IPS-NIHi11 (cell line): ENCODE measurements around the gene CIBAR2.
A peak's percentile ranks its signal among the peaks of the same experiment; 100 is the strongest.

Experiments used
- DNase-seq: peaks from one replicate; pipeline ENCODE4 v3.0.0; 2012; ENCODE audit warnings: mixed read lengths, low spot score

The CIBAR2 gene

GRCh38 chr16:85144026-85144915 is 32.0 kb upstream of the CIBAR2 start:
- no peak for DNase-seq

DNA sequence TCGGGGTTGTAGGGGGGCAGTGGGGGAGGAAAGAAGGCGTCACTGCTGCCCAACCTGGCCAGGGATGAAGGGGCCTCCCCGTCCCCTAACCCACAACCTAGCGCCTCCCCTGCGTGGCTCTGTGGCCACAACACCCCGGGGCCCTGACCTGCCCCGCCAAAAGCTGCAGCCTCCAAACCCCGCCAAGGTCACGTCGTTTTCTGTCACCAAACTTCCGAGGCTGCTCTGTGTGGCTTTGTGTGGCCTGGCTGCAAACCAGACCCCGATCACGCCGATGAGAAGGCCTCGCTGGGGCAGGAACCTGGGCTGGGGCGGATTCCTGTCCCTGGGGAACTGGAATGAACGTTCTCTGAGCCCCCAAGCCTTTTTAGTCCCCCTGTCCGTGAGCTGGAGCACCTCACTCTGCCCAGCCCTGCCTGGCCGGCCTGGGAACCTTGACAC is 30.5 kb upstream of the CIBAR2 start:
- DNase-seq, result no peak

- DNase-seq, result no peak
Measured at GRCh38 chr16:85142129-85142513, 29.8 kb upstream of the CIBAR2 start.

DNA sequence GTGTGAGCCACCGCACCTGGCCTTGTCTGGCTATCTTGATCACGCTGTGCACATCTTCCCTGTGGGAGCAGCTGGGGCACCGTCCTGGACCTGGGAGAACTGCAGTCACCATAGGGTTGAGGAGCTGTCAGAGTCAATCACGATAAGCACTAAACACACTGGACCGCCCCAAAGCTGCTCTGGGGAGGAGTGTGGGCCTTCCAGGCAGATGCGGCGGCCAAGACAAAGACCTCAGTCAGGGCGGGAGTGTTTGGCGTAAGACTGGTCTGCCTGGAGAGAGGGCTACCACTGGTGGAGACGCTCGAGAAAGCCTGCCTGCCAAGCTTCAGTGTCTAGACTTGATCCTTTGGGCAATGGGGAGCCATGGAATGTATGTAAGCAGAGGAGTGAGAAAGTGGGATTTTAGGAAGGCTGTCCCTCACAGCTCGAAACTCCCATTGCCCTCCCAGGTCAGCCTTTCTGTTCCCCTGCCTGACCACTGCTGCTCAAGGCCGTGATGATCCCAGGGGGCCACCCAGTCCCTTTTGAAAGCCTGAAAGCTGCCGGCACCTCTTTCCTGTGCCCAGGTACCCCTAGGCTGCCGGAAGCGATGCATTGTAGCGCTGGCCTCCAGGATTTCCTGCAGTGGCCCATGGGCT is 29.3 kb upstream of the CIBAR2 start:
- no peak for DNase-seq

DNA sequence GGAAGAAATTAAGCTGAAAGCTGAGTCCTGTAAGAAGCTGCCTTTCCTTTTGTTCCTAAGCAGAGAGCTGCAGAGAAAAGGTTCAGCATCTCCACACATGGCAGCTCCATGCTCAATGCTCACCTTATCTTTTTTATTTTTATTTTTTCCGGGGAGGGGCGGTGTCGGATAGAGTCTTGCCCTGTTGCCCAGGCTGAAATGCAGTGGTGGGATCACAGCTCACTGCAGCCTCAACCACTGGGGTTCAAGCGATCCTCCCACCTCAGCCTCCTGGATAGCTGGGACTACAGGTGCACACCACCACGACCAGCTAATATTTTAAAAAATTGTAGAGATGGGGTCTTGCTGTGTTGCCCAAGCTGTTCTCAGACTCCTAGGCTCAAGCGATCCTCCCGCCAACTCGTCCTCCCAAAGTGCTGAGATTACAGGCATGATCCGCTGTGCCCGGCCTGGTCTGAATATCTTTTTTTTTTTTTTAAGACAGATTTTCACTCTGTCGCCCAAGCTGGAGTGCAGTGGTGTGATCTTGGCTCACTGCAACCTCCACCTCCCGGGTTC is 28.3 kb upstream of the CIBAR2 start:
- DNase-seq, result no peak

DNA sequence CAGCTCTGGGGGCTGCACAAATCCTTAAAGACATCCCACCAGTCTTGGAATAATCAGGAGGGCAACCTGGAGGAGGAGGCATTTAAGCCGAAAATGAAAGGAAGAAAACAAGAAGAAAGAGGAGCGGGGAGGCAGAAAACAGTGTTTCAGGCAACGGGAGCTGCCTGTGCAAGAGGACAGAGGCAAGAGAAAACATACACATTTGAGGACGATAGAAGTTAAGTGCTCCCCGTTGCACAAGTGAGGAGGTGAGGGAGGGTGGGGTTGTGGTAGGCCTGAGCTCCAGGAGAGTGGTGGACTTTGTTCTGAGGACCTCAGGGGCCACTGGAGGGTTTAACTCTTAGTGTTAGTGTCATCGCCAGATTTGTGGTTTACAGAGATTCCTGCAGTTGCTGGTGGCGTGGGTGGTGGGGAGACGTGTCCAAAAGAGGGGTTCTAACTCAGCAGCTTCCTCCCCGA is 27.6 kb upstream of the CIBAR2 start:
- peak; percentile 2 for DNase-seq

GRCh38 chr16:85138825-85139627 is 26.8 kb upstream of the CIBAR2 start:
- no peak for DNase-seq

DNA sequence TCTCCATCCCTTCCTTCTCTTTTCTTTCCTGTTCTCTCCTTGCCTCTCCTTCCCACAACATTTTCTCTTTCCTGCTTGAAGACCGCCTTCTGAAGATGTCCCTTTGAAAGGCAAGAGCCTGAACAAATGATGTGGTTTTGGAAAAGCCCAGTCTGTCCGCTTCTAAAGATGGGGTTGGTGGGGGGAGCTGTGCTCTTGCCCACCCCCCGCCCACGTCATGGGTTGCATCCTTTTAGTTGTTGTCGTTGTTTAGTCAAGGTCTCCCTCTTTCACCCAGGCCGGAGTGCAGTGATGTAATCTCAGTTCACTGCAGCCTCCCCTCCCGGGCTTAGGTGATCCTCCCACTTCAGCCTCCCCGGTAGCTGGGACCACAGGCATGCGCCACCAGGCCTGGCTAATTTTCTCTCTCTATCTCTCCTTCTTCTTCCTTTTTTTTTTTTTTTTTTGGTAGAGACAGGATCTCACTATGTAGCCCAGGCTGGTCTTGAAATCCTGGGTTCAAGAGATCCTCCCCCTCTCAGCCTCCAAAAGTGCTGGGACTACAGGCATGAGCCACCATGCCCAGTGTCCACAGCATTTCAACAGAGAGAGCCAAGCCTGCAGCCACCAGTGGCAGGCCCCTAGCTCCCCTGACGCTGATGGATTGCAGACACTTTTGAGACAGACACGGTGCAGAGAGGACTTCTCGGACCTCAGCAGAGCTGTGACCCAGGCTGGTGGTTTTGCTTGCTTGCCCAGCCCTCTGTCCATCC is 26.0 kb upstream of the CIBAR2 start:
- DNase-seq, result no peak

DNA sequence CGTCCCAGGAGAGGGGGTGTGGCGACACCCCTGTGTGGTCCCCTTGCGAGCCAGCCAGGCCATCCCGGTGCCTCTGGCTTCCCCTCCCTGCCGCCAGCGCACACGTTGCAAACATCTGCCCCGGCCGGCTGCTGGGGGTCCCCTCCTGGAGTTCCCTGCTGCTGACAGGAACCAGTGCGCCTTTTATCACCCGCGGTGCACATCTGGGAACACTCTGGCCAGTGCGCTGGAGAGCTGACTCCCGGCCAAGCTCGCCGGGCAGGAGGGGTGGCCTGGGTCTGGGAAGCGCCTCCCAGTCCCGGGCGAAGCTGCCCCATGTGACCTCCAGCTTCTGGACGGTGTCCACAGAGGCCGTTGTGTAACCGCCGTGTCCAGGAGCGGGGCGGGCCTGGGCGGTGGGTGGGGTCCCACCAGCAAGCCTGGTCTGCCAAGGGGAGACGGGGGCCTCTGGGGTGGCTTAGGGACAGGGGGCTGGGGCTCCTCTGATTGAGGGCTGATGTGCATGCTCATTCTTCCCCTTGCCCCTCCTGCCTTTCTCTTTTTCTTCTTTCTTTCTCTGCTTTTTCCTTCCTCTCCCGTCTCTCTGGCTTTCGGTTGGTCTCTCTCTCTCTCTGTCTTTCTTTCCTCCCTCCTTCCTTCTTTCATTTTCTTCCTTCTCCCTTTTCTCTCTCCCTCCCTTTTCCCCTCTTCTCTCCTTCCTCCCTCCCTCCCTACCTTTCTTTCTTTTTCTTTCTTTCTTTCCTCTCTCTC is 25.2 kb upstream of the CIBAR2 start:
- peak; percentile 68 for DNase-seq

GRCh38 chr16:85136702-85137322 is 24.5 kb upstream of the CIBAR2 start:
- DNase-seq, result peak; percentile 66

DNA sequence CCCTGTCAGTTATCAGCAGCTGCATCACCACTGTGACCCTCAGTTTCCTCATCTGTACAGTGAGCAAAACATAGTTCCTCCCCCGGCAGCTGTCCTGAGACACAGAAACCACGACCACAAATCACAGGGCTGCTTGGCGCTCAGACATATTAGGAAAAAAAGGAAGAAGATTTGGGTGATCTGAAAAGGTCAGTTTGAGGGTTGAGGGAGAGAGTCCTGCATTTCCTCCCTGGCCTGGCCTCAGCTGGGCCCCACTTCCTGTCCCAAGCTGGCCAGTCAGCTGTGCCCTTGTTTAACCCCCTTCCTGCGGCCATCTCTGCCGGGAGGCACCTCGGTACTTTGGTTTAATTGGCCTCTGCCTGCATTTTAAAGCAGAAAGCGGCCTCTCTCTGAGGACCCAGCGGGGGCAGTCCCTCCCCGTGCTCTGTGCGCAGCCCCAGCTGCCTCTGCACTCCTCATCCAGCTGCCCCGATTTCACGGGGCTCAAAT is 24.0 kb upstream of the CIBAR2 start:
- no peak for DNase-seq

DNA sequence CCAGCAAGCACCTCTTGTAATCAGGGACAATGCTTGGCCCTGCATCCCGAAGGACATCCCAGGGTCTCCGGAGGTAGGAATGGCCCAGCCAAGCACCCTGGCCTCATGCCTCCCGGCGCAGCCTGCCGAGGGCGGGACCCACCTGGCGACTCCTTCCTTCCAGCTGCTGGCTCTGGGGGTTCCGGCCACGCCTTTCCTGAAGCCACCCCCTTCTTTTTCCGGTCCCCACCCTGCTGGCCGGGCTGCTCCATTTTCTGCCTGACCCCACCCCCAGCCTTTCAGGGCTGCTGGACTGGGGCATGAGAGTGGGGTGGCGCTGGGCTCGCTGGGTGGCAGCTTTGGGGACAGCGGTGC is 22.5 kb upstream of the CIBAR2 start:
- DNase-seq, result no peak

DNA sequence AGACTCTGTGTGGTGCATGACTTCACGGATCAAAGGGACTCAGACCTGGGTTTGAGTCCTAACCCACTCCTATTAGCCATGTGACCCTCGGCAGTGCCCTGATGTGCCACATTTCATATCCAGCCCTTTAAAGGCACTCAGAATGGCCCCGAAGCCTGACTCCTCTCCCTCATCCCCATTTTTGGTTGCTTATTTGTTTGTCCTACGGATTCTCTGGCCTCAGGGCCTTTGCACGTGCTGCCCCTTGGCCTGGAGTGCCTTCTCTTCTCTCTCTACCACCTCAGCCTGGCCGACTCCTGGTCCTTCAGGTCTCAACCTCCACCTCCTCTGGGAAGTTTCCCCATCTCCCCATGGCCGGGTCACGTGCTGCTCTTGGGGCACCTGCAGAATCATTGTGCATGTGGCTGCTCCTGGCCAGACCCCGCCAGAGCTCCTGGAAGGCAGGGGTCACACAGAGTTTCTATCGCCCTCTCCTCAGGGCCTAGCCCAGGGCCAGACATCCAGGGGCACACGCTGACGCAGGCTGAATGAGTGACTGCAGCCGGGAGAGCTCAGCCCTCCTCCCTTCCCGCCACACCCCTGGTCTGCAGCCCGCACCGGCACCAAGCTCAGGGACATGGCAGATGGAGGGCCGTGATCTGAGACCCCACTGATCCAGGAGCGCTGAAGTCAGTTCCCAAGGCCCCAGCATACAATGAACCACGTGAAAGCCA is 22.0 kb upstream of the CIBAR2 start:
- no peak for DNase-seq

DNA sequence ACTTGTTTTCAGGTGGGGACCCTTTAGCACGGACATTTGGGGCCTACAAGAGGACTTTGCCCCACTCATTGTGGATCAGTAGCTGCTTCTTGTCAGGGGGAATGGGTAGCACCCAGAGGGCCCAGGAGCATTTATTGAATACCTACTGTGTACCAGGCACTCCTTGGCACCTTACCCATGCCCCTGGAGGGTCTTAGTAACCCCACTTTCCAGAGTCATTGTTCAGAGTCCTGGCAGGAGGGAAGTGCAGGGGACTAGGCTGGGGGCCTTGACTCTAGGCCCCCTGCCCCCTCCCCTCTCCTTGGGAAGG is 21.0 kb upstream of the CIBAR2 start:
- no peak for DNase-seq

GRCh38 chr16:85132456-85133289 is 20.4 kb upstream of the CIBAR2 start:
- DNase-seq, result no peak

GRCh38 chr16:85130705-85131028 is 18.4 kb upstream of the CIBAR2 start:
- no peak for DNase-seq

- DNase-seq, result no peak
Measured at GRCh38 chr16:85129876-85130704, 17.8 kb upstream of the CIBAR2 start.
